DOHH2 (cell line): ENCODE measurements around the gene ERBB2.

ENCODE experiments used
- EZH2phosphoT487 ChIP-seq: fragments of 200-600 bp; sonication (generic); IDR thresholded peaks from 2 replicates; pipeline ENCODE4 v1.6.1; 2017; ENCODE audit warnings: borderline replicate concordance, mild to moderate bottlenecking, antibody characterized with exemption, low read length, moderate library complexity, mixed read lengths
- TF ChIP-seq, protein P1 (sequence below): fragments of 200-600 bp; sonication (generic); IDR thresholded peaks from one replicate; pipeline ENCODE4 v1.5.1; 2014; ENCODE audit warnings: antibody characterized with exemption, mild to moderate bottlenecking, low read depth, low read length; ENCODE audit not compliant: poor library complexity, severe bottlenecking

DNA sequence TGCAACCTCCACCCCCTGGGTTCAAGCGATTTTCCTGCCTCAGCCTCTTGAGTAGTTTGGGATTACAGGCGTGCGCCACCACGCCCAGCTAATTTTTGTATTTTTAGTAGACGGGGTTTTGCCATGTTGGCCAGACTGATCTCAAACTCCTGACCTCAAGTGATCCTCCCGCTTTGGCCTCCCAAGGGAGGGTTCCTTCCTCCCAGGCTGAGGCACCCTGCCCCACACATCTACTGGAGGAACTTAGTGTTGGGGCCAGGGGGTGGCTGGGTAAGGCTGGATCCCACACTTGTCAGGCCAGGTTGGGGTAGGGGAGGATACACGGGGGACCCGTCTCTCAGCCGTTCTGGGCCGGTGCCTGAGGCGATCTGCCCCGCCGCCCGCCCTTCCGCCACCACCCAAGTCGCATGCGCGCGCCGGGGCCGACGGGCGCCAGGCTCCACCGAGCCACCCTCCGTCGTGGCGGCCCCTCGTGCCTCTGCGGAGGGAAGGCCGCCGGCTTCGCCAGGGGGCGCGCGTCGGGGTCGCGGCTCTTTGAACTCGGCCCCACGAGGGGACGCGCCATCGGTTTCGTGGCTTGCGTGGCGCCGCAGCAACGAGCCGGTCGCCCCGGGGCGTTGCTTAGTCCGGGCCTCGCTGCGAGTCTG is 53.8 kb downstream of the ERBB2 start:
- TF ChIP-seq, protein P1, sequence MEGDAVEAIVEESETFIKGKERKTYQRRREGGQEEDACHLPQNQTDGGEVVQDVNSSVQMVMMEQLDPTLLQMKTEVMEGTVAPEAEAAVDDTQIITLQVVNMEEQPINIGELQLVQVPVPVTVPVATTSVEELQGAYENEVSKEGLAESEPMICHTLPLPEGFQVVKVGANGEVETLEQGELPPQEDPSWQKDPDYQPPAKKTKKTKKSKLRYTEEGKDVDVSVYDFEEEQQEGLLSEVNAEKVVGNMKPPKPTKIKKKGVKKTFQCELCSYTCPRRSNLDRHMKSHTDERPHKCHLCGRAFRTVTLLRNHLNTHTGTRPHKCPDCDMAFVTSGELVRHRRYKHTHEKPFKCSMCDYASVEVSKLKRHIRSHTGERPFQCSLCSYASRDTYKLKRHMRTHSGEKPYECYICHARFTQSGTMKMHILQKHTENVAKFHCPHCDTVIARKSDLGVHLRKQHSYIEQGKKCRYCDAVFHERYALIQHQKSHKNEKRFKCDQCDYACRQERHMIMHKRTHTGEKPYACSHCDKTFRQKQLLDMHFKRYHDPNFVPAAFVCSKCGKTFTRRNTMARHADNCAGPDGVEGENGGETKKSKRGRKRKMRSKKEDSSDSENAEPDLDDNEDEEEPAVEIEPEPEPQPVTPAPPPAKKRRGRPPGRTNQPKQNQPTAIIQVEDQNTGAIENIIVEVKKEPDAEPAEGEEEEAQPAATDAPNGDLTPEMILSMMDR = peak; percentile 82
- no peak for TF ChIP-seq EZH2phosphoT487
